CD8-positive, alpha-beta memory T cell (primary cell): ENCODE measurements around the gene HSD11B1L. TPM values are rescaled to one million over a fixed set of nuclear protein-coding genes. Genes with fewer than 3 reads are reported as not detected.

ENCODE experiments used
- CTCF ChIA-PET: fragments of 350-600 bp; sonication (Branson Sonifier 250); formaldehyde crosslinking; loops from one replicate; lab custom pipeline; 2021; ENCODE audit warnings: antibody characterized with exemption; lab: Charles Lee
- POLR2A ChIA-PET: fragments of 350-600 bp; sonication (Branson Sonifier 250); formaldehyde crosslinking; loops from one replicate; lab custom pipeline; 2021; ENCODE audit warnings: antibody characterized with exemption; lab: Charles Lee
- DNase-seq, 5 donors: peaks; one replicate each; pipeline versions ENCODE4 v3.0.0 to v3.0.0-alpha.2; 2020 to 2022; ENCODE audit warnings: mixed read lengths in 1 of 5
- H3K27ac ChIP-seq: one replicate; pipeline ENCODE4 v1.7.0; 2013; ENCODE audit warnings: low read depth, mild to moderate bottlenecking, low read length, moderate library complexity
- H3K27me3 ChIP-seq: 2 replicates; pipeline ENCODE4 v1.7.0; 2013; ENCODE audit warnings: low read length, mild to moderate bottlenecking; ENCODE audit not compliant: insufficient read depth, poor library complexity, severe bottlenecking
- H3K36me3 ChIP-seq: 2 replicates; pipeline ENCODE4 v1.7.0; 2013; ENCODE audit warnings: mild to moderate bottlenecking, low read length, moderate library complexity; ENCODE audit not compliant: insufficient read depth
- H3K4me1 ChIP-seq: 2 replicates; pipeline ENCODE4 v1.7.0; 2013; ENCODE audit warnings: mild to moderate bottlenecking, low read length, moderate library complexity; ENCODE audit not compliant: insufficient read depth
- H3K4me3 ChIP-seq: 2 replicates; pipeline ENCODE4 v1.7.0; 2013; ENCODE audit warnings: mild to moderate bottlenecking, low read length
- H3K9me3 ChIP-seq: 2 replicates; pipeline ENCODE4 v1.7.0; 2013; ENCODE audit warnings: mild to moderate bottlenecking, low read length
- H3K27ac Mint-ChIP-seq, 8 donors: one replicate each; pipeline ENCODE4 v1.8.0; 2020 to 2021; ENCODE audit warnings: mixed read lengths in 8 of 8, mild to moderate bottlenecking in 6 of 8, inconsistent platforms in 3 of 8, moderate library complexity in 3 of 8
- H3K27me3 Mint-ChIP-seq, 2 donors: one replicate each; pipeline ENCODE4 v1.8.0; 2020 to 2021; ENCODE audit warnings: mixed read lengths in 2 of 2, mild to moderate bottlenecking in 1 of 2, moderate library complexity in 1 of 2
- H3K36me3 Mint-ChIP-seq, 3 donors: one replicate each; pipeline ENCODE4 v1.8.0; 2020 to 2021; ENCODE audit warnings: mixed read lengths in 3 of 3, inconsistent platforms in 1 of 3, mild to moderate bottlenecking in 1 of 3
- H3K4me1 Mint-ChIP-seq, 3 donors: one replicate each; pipeline ENCODE4 v1.8.0; 2020 to 2021; ENCODE audit warnings: mixed read lengths in 3 of 3, inconsistent platforms in 1 of 3, mild to moderate bottlenecking in 1 of 3
- H3K4me3 Mint-ChIP-seq, 7 donors: one replicate each; pipeline ENCODE4 v1.8.0; 2020 to 2021; ENCODE audit warnings: mixed read lengths in 7 of 7, mild to moderate bottlenecking in 6 of 7, moderate library complexity in 4 of 7, inconsistent platforms in 2 of 7
- H3K9me3 Mint-ChIP-seq, 5 donors: one replicate each; pipeline ENCODE4 v1.8.0; 2020 to 2022; ENCODE audit warnings: mixed read lengths in 5 of 5, mild to moderate bottlenecking in 3 of 5, moderate library complexity in 2 of 5, inconsistent platforms in 1 of 5
- polyA plus RNA-seq: library from polyadenylated mRNA; unstranded; fragments of 300-500 nt; fragmentation: Illumina TruSeq; gene quantifications from one replicate; pipeline ENCODE4 v1.2.3, GENCODE V29; 2021
- total RNA-seq, 2 experiments: library from RNA; stranded (reverse); gene quantifications; one replicate each; pipeline ENCODE4 v1.2.3, GENCODE V29; 2021

The HSD11B1L gene
- total RNA-seq (1 to 10 TPM; 1.4 to 2.3 TPM), polyA plus RNA-seq (4.0 TPM)

- Histone ChIP-seq H3K36me3 (no peaks in the 10 kb centered on the region), H3K27ac (peak within 1 kb of the TSS; percentile 98), H3K4me1 (peaks cover 21% of the 10 kb centered on the region), H3K4me3 (peak within 1 kb of the TSS; percentile 99), H3K27me3 (no peaks in the 10 kb centered on the region), H3K9me3 (no peaks in the 10 kb centered on the region)
- H3K27me3 Mint-ChIP-seq, result peaks cover 0 to 2% of the 10 kb centered on the region in 2 donors
- H3K9me3 Mint-ChIP-seq, result no peaks in the 10 kb centered on the region
- H3K4me3 Mint-ChIP-seq, result peak within 1 kb of the TSS; percentile 85 to 97 (median 92)
- H3K27ac Mint-ChIP-seq, result peak within 1 kb of the TSS; percentile 88 to 100 (median 100)
- DNase-seq, result peak; percentile 96 to 99 (median 99)
- peaks cover 18 to 31% (median 31%) of the 10 kb centered on the region in 3 donors for H3K4me1 Mint-ChIP-seq
- CTCF ChIA-PET, result interaction anchor here (1.1 kb wide), 1 partner anchor 9 kb away, joined by 4 read pairs; the partner anchor contains the start of gene RPL36
- H3K36me3 Mint-ChIP-seq, result peaks cover 0 to 11% (median 0%) of the 10 kb centered on the region in 3 donors
- POLR2A ChIA-PET, result interaction anchor here (1.7 kb wide), 1 partner anchor 10 kb away, joined by 4 read pairs; no protein-coding TSS in a partner anchor
These were observed at the start of gene HSD11B1L, which contains the start of gene MICOS13 for GRCh38 chr19:5680437-5681368. TSS of gene HSD11B1L (plus strand) at chr19:5681027. CDS start at chr19:5684833, 3,806 bp downstream. TSS of gene MICOS13 (minus strand) at chr19:5680516. CDS start at chr19:5680486, 30 bp downstream.

GRCh38 chr19:5631567-5632240 lies 49.1 kb upstream of the HSD11B1L start:
- DNase-seq, result no peak
- Mint-ChIP-seq H3K9me3 (no peaks in the 10 kb centered on the region), H3K4me1 (peaks cover 64 to 93% (median 91%) of the 10 kb centered on the region in 3 donors), H3K27ac (peak overlapping the region in 6 of 8 donors; percentile 1 to 49 (median 26)), H3K4me3 (peak overlapping the region in 5 of 7 donors; percentile 2 to 54 (median 39)), H3K36me3 (peaks cover 5 to 71% (median 5%) of the 10 kb centered on the region in 3 donors), H3K27me3 (no peaks in the 10 kb centered on the region)
- Histone ChIP-seq H3K9me3 (no peaks in the 10 kb centered on the region), H3K36me3 (peaks cover 22% of the 10 kb centered on the region), H3K4me3 (no peak overlapping the region), H3K27me3 (no peaks in the 10 kb centered on the region), H3K4me1 (peaks cover 61% of the 10 kb centered on the region), H3K27ac (no peak overlapping the region)
- CTCF ChIA-PET, result interaction anchor here (1.4 kb wide), 1 partner anchor 58 kb away, joined by 3 read pairs; the partner anchor contains the start of gene RPL36
- POLR2A ChIA-PET, result no interaction called here

- no peaks in the 10 kb centered on the region for H3K9me3 Mint-ChIP-seq
- ChIA-PET POLR2A (no interaction called here), CTCF (no interaction called here)
- H3K4me3 Mint-ChIP-seq, result peak overlapping the region in 4 of 7 donors; percentile 0 to 54 (median 20)
- Histone ChIP-seq H3K27me3 (no peaks in the 10 kb centered on the region), H3K4me3 (no peak overlapping the region), H3K4me1 (peaks cover 56% of the 10 kb centered on the region), H3K9me3 (no peaks in the 10 kb centered on the region), H3K27ac (no peak overlapping the region), H3K36me3 (peaks cover 17% of the 10 kb centered on the region)
- peaks cover 5 to 66% (median 5%) of the 10 kb centered on the region in 3 donors for H3K36me3 Mint-ChIP-seq
- peak overlapping the region in 5 of 8 donors; percentile 2 to 49 (median 17) for H3K27ac Mint-ChIP-seq
- H3K27me3 Mint-ChIP-seq, result no peaks in the 10 kb centered on the region
- H3K4me1 Mint-ChIP-seq, result peaks cover 62 to 89% (median 87%) of the 10 kb centered on the region in 3 donors
- no peak for DNase-seq
These were observed 48.6 kb upstream of the HSD11B1L start for GRCh38 chr19:5632241-5632612.

- POLR2A ChIA-PET, result interaction anchor here (1.1 kb wide), 1 partner anchor 9 kb away, joined by 5 read pairs; no protein-coding TSS in a partner anchor
- Histone ChIP-seq H3K36me3 (peaks cover 13% of the 10 kb centered on the region), H3K4me1 (peaks cover 52% of the 10 kb centered on the region), H3K27me3 (no peaks in the 10 kb centered on the region), H3K4me3 (no peak overlapping the region), H3K27ac (no peak overlapping the region), H3K9me3 (no peaks in the 10 kb centered on the region)
- Mint-ChIP-seq H3K4me1 (peaks cover 61 to 89% (median 87%) of the 10 kb centered on the region in 3 donors), H3K4me3 (peak overlapping the region in 3 of 7 donors; percentile 0 to 64 (median 13)), H3K36me3 (peaks cover 1 to 65% (median 3%) of the 10 kb centered on the region in 3 donors), H3K27me3 (no peaks in the 10 kb centered on the region), H3K27ac (peak overlapping the region in 4 of 8 donors; percentile 17 to 53 (median 36)), H3K9me3 (no peaks in the 10 kb centered on the region)
- CTCF ChIA-PET, result no interaction called here
- no peak for DNase-seq
These were observed 48.2 kb upstream of the HSD11B1L start for GRCh38 chr19:5632657-5633056.

GRCh38 chr19:5635427-5635826 lies 45.4 kb upstream of the HSD11B1L start:
- ChIA-PET POLR2A (interaction anchor here (1.3 kb wide), 1 partner anchor 11 kb away, joined by 9 read pairs; no protein-coding TSS in a partner anchor), CTCF (no interaction called here)
- H3K9me3 ChIP-seq, result no peaks in the 10 kb centered on the region
- no peaks in the 10 kb centered on the region for H3K27me3 Mint-ChIP-seq
- H3K4me1 Mint-ChIP-seq, result peaks cover 52 to 72% (median 72%) of the 10 kb centered on the region in 3 donors
- DNase-seq, result no peak
- peaks cover 27% of the 10 kb centered on the region for H3K4me1 ChIP-seq
- H3K4me3 ChIP-seq, result no peak overlapping the region
- peak overlapping the region in 3 of 8 donors; percentile 43 to 79 (median 44) for H3K27ac Mint-ChIP-seq
- no peaks in the 10 kb centered on the region for H3K9me3 Mint-ChIP-seq
- H3K27me3 ChIP-seq, result no peaks in the 10 kb centered on the region
- H3K36me3 ChIP-seq, result no peaks in the 10 kb centered on the region
- H3K27ac ChIP-seq, result no peak overlapping the region
- H3K4me3 Mint-ChIP-seq, result peak overlapping the region in 1 of 7 donors; percentile 41
- H3K36me3 Mint-ChIP-seq, result peaks cover 0 to 51% (median 3%) of the 10 kb centered on the region in 3 donors

- H3K9me3 Mint-ChIP-seq, result no peaks in the 10 kb centered on the region
- Histone ChIP-seq H3K27me3 (no peaks in the 10 kb centered on the region), H3K4me1 (peaks cover 12% of the 10 kb centered on the region), H3K9me3 (no peaks in the 10 kb centered on the region), H3K36me3 (peaks cover 14% of the 10 kb centered on the region), H3K27ac (no peak overlapping the region), H3K4me3 (no peak overlapping the region)
- H3K36me3 Mint-ChIP-seq, result peaks cover 0 to 53% (median 7%) of the 10 kb centered on the region in 3 donors
- no peak for DNase-seq
- H3K27me3 Mint-ChIP-seq, result peaks cover 0 to 2% of the 10 kb centered on the region in 2 donors
- H3K27ac Mint-ChIP-seq, result peak overlapping the region in 1 of 8 donors; percentile 18
- CTCF ChIA-PET, result no interaction called here
- POLR2A ChIA-PET, result no interaction called here
- H3K4me3 Mint-ChIP-seq, result no peak overlapping the region
- peaks cover 45 to 65% (median 60%) of the 10 kb centered on the region in 3 donors for H3K4me1 Mint-ChIP-seq
These were observed 42.9 kb upstream of the HSD11B1L start for GRCh38 chr19:5637971-5638370.

- H3K27ac Mint-ChIP-seq, result peak overlapping the region in 2 of 8 donors; percentile 69 to 82
- H3K4me3 ChIP-seq, result no peak overlapping the region
- ChIA-PET CTCF (no interaction called here), POLR2A (no interaction called here)
- peaks cover 4 to 67% (median 11%) of the 10 kb centered on the region in 3 donors for H3K36me3 Mint-ChIP-seq
- no peaks in the 10 kb centered on the region for H3K9me3 Mint-ChIP-seq
- DNase-seq, result no peak
- H3K4me1 ChIP-seq, result peaks cover 3% of the 10 kb centered on the region
- H3K27me3 ChIP-seq, result no peaks in the 10 kb centered on the region
- no peaks in the 10 kb centered on the region for H3K9me3 ChIP-seq
- H3K4me1 Mint-ChIP-seq, result peaks cover 44 to 62% (median 51%) of the 10 kb centered on the region in 3 donors
- H3K27me3 Mint-ChIP-seq, result peaks cover 0 to 2% of the 10 kb centered on the region in 2 donors
- H3K4me3 Mint-ChIP-seq, result peak overlapping the region in 1 of 7 donors; percentile 20
- peaks cover 40% of the 10 kb centered on the region for H3K36me3 ChIP-seq
- no peak overlapping the region for H3K27ac ChIP-seq
These were observed 39.7 kb upstream of the HSD11B1L start for GRCh38 chr19:5641171-5641570.
